Measurements from ENCODE around the gene DGKE. TPM values are rescaled to one million over a fixed set of nuclear protein-coding genes. Genes with fewer than 3 reads are reported as not detected.

Gene DGKE
- total RNA-seq, 4 donors from 2014 or later = 7.2 to 21.7 (median 14.7) TPM

DNA sequence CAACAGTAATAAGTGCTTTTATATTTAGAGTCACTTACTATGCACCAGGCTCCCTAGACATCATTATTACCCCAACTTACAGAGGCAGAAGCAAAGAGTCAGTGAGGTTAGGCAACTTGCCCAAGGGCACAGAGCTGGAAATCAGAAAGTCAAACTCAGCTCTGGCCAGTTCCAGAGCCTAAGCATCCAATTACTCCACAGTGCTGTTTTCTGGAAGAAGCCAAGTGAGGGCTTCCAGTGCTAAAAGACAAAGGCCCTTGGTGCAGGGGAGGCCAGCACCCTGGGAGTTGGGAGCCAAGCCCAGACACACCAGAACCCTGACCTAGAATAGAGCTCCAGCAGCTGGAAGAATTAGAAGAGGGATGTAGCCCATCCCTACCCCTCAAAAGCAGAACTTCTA lies 40.4 kb upstream of the DGKE start:
- Histone ChIP-seq H3K36me3 (no peaks in the 10 kb centered on the region), H3K27ac (no peak overlapping the region), H3K4me1 (no peaks in the 10 kb centered on the region), H3K27me3 (no peaks in the 10 kb centered on the region), H3K4me3 (replicated peaks in 1 of 3) (no peak overlapping the region), H3K9me3 (no peaks in the 10 kb centered on the region)
- TF ChIP-seq, protein P1, sequence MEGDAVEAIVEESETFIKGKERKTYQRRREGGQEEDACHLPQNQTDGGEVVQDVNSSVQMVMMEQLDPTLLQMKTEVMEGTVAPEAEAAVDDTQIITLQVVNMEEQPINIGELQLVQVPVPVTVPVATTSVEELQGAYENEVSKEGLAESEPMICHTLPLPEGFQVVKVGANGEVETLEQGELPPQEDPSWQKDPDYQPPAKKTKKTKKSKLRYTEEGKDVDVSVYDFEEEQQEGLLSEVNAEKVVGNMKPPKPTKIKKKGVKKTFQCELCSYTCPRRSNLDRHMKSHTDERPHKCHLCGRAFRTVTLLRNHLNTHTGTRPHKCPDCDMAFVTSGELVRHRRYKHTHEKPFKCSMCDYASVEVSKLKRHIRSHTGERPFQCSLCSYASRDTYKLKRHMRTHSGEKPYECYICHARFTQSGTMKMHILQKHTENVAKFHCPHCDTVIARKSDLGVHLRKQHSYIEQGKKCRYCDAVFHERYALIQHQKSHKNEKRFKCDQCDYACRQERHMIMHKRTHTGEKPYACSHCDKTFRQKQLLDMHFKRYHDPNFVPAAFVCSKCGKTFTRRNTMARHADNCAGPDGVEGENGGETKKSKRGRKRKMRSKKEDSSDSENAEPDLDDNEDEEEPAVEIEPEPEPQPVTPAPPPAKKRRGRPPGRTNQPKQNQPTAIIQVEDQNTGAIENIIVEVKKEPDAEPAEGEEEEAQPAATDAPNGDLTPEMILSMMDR (IDR thresholded peaks at IDR 0.05) = no peak
- no peak for DNase-seq
- intact Hi-C loops (cut with DNase I) = no loop called here

DNA sequence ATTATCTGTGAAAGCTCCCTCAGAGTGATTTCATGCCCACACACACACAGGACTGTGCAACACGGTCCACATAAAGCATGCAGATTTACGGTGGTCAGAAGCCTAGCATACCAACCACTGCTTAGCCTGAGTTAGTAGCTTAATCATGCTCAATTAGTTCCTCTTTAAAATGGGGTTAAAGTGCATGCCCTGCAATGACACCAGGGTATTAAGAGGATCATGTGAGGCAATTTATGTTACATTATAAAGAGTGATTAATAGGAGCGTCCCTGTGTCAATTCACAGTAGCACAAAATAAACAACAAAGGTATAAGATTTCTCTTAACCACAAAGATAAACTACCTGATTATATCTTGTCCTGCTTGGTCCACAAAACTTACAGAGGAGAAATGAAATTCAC lies 40.0 kb upstream of the DGKE start:
- DNase-seq = no peak
- WGBS, 2 donors = 58 to 80% methylated on average over 3 of the region's 3 CpGs
- intact Hi-C loops (cut with DNase I) = no loop called here
- no peak overlapping the region for H3K4me3 ChIP-seq (replicated peaks in 1 of 3)
- no peaks in the 10 kb centered on the region for H3K4me1 ChIP-seq
- no peak for TF ChIP-seq POLR2A (IDR thresholded peaks at IDR 0.05)
- TF ChIP-seq, protein P1 (IDR thresholded peaks at IDR 0.05) = no peak
- no peaks in the 10 kb centered on the region for H3K9me3 ChIP-seq
- H3K27ac ChIP-seq = no peak overlapping the region
- H3K27me3 ChIP-seq = no peaks in the 10 kb centered on the region
- no peaks in the 10 kb centered on the region for H3K36me3 ChIP-seq

DNA sequence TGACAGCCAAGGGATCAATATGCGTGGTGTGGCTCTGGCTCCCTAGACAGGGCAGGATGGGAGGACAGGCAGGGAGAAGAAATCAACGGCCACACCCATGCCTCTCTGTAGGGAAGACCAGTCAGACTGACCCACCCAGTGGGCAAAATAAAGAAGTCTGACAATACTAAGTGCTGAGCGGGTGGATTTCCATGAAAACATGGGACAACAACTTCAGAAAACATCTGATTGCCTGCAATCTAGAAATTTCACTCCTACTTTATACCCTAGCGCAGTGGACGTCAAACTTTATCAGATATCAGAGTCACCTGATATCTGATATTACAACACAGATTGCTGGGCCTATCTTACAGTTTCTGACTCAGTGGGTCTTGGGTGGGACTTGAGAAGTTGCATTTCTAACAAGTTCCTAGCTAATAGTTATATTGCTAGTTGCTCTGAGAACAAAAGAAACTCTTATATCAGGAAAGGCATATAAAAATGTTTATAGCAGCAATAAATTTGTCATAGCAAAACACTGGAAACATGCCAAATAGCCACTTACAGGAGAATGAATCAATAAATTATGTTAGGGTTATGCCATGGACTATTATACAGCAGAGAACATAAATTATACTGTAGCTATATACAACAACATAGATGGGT lies 38.6 kb upstream of the DGKE start:
- H3K27ac ChIP-seq = no peak overlapping the region
- 90 to 91% methylated on average over 4 to 5 of the region's 5 CpGs for WGBS, 2 donors
- no peak for TF ChIP-seq POLR2A (IDR thresholded peaks at IDR 0.05)
- TF ChIP-seq, protein P1 (IDR thresholded peaks at IDR 0.05) = no peak
- H3K9me3 ChIP-seq = no peaks in the 10 kb centered on the region
- H3K4me1 ChIP-seq = no peaks in the 10 kb centered on the region
- intact Hi-C loops (cut with DNase I) = no loop called here
- no peak for DNase-seq
- no peak overlapping the region for H3K4me3 ChIP-seq (replicated peaks in 1 of 3)
- H3K36me3 ChIP-seq = no peaks in the 10 kb centered on the region
- H3K27me3 ChIP-seq = no peaks in the 10 kb centered on the region

DNA sequence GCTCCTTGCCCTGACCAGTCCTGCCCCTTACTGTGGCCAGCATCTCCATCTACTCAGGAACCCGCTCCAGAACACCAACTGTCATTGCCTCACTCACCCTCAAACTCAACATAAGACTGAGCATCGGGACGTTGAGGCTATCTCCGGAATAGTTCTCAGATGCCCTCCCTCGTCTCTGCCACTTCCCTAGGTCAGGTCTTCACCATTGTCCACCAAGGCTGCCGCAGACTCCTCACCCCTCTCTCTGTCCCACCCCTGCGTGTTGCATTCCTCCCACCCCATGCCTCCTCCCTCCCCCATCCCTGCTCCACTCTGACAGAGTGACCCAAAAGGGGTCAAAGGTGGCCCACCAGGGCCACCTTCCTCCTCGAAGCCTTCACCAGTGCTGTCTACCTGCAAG lies 37.4 kb upstream of the DGKE start:
- intact Hi-C loops (cut with DNase I) = no loop called here
- no peak overlapping the region for H3K27ac ChIP-seq
- no peaks in the 10 kb centered on the region for H3K27me3 ChIP-seq
- WGBS, 2 donors = 90 to 92% methylated on average over 8 of the region's 8 CpGs
- TF ChIP-seq POLR2A (IDR thresholded peaks at IDR 0.05) = no peak
- TF ChIP-seq, protein P1 (IDR thresholded peaks at IDR 0.05) = no peak
- H3K4me1 ChIP-seq = no peaks in the 10 kb centered on the region
- H3K36me3 ChIP-seq = no peaks in the 10 kb centered on the region
- DNase-seq = no peak
- no peak overlapping the region for H3K4me3 ChIP-seq (replicated peaks in 1 of 3)
- H3K9me3 ChIP-seq = no peaks in the 10 kb centered on the region

DNA sequence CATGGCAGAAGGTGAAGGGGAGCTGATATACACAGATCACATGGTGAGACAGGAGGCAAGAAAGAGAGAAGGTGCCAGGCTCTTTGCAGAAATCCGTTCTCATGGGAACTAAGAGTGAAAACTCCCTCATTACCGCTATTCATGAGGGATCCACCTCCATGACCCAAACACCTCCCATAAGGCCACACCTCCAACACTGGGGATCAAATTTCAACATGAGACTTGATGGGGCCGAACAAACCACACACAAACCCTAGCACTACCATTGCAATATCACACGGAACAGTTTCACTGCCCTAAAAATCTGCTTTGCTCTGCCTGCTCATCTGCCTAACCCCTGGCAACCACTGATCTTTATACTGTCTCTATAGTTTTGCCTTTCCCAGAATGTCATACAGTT lies 35.0 kb upstream of the DGKE start:
- H3K27ac ChIP-seq = no peak overlapping the region
- WGBS, 2 donors = 28 to 31% methylated on average over 4 of the region's 4 CpGs
- no peak for DNase-seq
- no peaks in the 10 kb centered on the region for H3K36me3 ChIP-seq
- no peaks in the 10 kb centered on the region for H3K4me1 ChIP-seq
- no peaks in the 10 kb centered on the region for H3K9me3 ChIP-seq
- TF ChIP-seq, protein P1 (IDR thresholded peaks at IDR 0.05) = no peak
- TF ChIP-seq POLR2A (IDR thresholded peaks at IDR 0.05) = no peak
- no peaks in the 10 kb centered on the region for H3K27me3 ChIP-seq
- H3K4me3 ChIP-seq (replicated peaks in 1 of 3) = no peak overlapping the region
- intact Hi-C loops (cut with DNase I) = no loop called here
